RPMI8226 (cell line): Measurements from ENCODE around the gene SMYD3.
"Not testable (repeated sequence)": the region's sequence is repeated elsewhere in the genome, so short reads cannot be mapped to it uniquely, and the experiment has no call there.

ENCODE experiments used
- DNase-seq: peaks from one replicate; pipeline ENCODE4 v3.0.0-alpha.2; 2015

The SMYD3 gene

DNA sequence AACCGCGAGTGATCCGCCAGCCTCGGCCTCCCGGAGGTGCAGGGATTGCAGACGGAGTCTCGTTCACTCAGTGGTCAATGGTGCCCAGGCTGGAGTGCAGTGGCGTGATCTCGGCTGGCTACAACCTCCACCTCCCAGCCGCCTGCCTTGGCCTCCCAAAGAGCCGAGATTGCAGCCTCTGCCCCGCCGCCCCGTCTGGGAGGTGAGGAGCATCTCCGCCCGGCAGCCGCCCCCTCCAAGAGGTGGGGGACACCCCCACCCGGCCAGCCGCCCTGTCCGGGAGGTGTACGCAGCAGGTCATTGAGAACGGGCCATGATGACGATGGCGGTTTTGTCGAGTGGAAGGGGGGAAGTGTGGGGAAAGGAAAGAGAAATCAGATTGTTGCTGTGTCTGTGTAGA lies 732.1 kb downstream of the SMYD3 start:
- not testable (repeated sequence) for DNase-seq

DNA sequence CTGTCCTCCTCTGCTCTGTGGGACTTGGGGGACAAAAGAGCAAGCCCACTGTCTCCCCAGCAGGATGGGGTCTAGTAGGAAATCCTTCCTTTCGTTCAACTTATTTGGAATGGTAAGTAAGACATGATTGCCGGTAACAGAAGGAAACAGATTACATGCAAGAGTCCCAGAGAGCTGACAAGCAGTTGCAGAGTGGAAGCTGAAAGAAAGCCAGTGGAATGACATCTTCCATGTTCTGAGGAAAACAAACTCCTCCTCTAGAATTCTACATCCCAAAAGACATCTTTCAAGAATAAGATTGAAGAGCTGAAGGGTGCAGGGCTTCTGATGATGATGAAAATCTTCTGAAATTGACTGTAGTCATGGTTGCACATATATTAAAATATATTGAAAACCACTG lies 732.9 kb downstream of the SMYD3 start:
- no peak for DNase-seq

DNA sequence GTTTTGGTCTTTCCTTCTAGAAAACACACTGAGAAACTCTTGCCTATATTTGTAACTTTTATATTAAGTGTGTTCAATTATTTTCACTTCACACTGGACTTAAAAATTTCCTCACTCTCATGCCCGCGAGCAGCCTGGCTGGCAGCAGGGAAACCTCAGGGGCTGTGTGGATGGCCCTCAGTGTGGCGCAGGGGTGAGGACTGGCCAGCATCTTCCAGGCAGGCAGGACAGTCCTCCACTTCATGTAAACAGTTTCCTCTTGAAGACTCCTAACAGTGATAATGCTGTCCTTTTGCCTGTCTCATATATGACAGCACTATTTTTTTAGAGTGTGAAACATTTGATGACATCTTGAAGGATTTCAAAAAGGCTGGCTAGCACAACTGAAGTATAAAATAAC lies 733.7 kb downstream of the SMYD3 start:
- no peak for DNase-seq

GRCh38 chr1:245772739-245773138 lies 734.3 kb downstream of the SMYD3 start:
- DNase-seq, result no peak

DNA sequence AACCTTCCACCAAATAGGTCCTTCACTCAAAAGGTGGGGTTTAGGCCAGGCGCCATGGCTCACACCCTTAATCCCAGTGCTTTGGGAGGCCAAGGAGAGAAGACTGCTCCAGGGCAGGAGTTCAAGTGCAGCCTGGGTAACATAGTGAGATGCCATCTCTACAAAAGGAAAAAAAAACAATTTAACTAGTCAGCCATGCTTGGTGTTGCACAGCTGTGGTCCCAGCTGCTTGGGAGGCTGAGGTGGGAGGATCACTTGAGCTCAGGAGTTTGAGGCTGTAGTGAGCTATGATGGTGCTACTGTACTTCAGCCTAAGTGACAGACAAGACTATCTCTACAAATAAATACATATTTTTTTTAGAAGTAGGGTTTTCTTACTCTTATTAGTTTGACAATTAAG lies 734.8 kb downstream of the SMYD3 start:
- no peak for DNase-seq

- DNase-seq, result no peak
Measured at GRCh38 chr1:245771511-245772281, 735.4 kb downstream of the SMYD3 start.

GRCh38 chr1:245770156-245770555 lies 736.9 kb downstream of the SMYD3 start:
- DNase-seq, result no peak

DNA sequence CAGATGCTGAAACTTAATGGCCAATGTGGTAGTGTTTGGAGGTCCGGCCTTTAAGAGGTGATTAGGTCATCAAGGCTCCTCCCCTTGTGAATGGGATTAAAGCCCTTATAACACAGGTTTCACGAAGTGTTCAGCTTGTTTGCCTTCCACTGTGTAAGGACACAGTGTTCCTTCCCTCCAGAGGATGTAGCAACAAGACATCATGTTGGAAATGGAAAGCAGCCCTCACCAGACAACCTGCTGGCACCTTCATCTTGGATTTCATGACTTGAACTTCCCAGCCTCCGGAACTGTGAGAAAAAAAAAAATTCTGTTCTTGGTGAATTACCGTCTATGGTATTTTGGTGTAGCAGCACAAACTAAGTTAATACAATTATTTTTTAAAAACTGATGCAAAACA lies 738.5 kb downstream of the SMYD3 start:
- DNase-seq, result no peak

GRCh38 chr1:245765230-245766000 lies 741.7 kb downstream of the SMYD3 start:
- no peak for DNase-seq

- no peak for DNase-seq
Measured at GRCh38 chr1:245763873-245764331, 743.2 kb downstream of the SMYD3 start.

- no peak for DNase-seq
Measured at GRCh38 chr1:245762396-245762910, 744.6 kb downstream of the SMYD3 start.

GRCh38 chr1:245760301-245760700 lies 746.8 kb downstream of the SMYD3 start:
- no peak for DNase-seq

DNA sequence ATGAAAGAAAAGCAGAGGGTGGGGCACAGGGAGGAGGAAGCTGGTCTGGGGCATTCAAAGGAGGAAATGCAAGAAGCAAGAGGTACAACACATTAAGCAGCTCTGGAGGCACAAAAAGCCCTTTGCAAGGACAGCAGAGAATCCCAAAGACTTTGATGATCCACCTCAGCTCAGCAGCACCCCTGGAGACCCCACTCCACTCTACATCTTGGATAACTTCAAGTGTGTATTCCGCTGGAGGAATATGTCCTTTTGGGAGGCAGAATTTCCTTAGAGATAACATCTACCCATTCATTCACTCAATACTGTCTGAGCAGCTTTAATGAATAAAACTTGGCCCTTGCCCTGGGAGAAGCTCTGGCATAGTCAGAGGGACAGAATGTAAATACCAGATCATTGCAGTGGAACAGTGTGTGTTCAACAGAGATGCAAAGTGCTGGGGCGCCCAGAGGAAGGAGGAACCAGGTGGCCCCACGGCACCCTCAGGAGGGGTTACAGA lies 752.6 kb downstream of the SMYD3 start:
- DNase-seq, result no peak

- DNase-seq, result no peak
Measured at GRCh38 chr1:245753807-245754206, 753.3 kb downstream of the SMYD3 start.

- DNase-seq, result no peak
Measured at GRCh38 chr1:245752561-245752960, 754.5 kb downstream of the SMYD3 start.

- no peak for DNase-seq
Measured at GRCh38 chr1:245751726-245752470, 755.2 kb downstream of the SMYD3 start.

GRCh38 chr1:245751116-245751515 lies 756.0 kb downstream of the SMYD3 start:
- no peak for DNase-seq

GRCh38 chr1:245750261-245750660 lies 756.8 kb downstream of the SMYD3 start:
- no peak for DNase-seq

GRCh38 chr1:245749053-245749452 lies 758.0 kb downstream of the SMYD3 start:
- no peak for DNase-seq

DNA sequence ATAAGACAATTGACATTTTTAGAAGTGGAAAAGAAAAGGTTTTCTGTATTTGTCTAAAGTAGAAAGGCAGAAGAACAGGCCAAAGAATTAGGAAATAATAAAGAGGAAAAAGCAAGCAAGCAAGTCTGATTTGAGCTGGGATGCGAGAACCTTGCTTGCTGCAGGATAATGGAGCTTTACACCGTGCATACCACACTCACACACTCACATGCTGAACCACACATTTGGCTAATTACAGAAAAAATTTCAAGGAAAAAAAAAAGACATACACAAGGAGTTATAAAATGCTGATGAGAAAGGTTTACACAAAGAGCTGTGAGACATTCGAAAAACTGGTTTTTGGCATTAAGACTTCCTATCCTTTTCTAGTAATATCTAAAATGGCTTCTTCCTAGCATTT lies 758.4 kb downstream of the SMYD3 start:
- DNase-seq, result no peak

- DNase-seq, result no peak
Measured at GRCh38 chr1:245748240-245748639, 758.8 kb downstream of the SMYD3 start.

- no peak for DNase-seq
Measured at GRCh38 chr1:245742896-245743295, 764.2 kb downstream of the SMYD3 start.

DNA sequence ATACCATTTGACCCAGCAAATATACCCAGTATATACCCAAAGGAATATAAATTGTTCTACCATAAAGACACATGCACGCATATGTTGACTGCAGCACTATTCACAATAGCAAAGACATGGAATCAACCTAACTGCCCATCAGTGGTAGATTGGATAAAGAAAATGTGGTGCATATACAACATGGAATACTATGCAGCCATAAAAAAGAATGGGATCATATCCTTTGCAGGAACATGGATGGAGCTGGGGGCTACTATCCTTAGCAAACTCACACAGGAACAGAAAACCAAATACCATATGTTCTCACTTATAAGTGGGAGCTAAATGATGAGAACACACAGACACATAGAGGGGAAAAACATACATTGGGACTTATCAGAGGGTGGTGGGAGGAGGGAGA lies 766.7 kb downstream of the SMYD3 start:
- DNase-seq, result not testable (repeated sequence)
